Erythroblast (primary cell): ENCODE measurements around the gene SPATA16.

ENCODE experiments used
- GATA1 ChIP-seq: IDR thresholded peaks from 2 replicates; pipeline ENCODE4 v1.6.1; 2011; ENCODE audit warnings: low read depth, mild to moderate bottlenecking, control low read depth, low read length, moderate library complexity
- POLR2A ChIP-seq: IDR thresholded peaks from 2 replicates; pipeline ENCODE4 v1.6.1; 2011; ENCODE audit warnings: mild to moderate bottlenecking, low read length

DNA sequence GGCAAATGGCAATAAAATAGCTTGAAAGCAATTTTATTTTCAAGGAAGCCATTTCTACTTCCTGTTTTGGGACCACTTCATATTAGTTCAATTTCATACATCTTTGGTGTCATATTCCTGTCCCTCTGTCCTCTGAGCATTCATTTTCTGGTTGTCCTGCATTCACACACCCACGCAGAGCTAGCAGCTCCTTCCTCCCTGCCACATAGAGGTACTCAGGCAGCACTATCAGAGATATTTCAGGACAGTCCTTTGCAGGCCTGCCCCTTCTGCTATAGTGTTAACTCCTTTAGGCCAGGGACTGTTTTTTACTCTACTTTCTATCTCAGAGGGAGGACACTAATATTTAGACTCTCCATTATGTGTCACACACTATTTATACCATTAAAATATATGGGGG, 258.5 kb downstream of the SPATA16 start:
- TF ChIP-seq POLR2A (no peak), GATA1 (no peak)
